Activated CD8-positive, alpha-beta memory T cell treated with anti-CD3 and anti-CD28 coated beads for 1 hour (primary cell): ENCODE data around the gene TP53AIP1.

Source experiments
- DNase-seq, 2 donors: peaks; one replicate each; pipeline ENCODE4 v3.0.0-alpha.2; 2020; ENCODE audit warnings: low read depth in 1 of 2; ENCODE audit errors: extremely low read depth in 1 of 2

The TP53AIP1 gene

GRCh38 chr11:128891913-128892398, 50.7 kb downstream of the TP53AIP1 start:
- DNase-seq, result no peak

- no peak for DNase-seq
These were observed 51.9 kb downstream of the TP53AIP1 start, which contains the start of gene KCNJ5 for GRCh38 chr11:128890543-128891368. KCNJ5 (plus strand) TSS chr11:128891356; CDS start chr11:128911274, 19,918 bp downstream.

GRCh38 chr11:128890216-128890542, 52.5 kb downstream of the TP53AIP1 start:
- no peak for DNase-seq

GRCh38 chr11:128889657-128890213, 52.9 kb downstream of the TP53AIP1 start:
- DNase-seq, result no peak

- DNase-seq, result no peak
These were observed 54.4 kb downstream of the TP53AIP1 start for GRCh38 chr11:128888034-128888985.

- no peak for DNase-seq
These were observed 56.1 kb downstream of the TP53AIP1 start for GRCh38 chr11:128886406-128887124.
